ENCODE data around the gene CEBPZ. TPM values are rescaled to one million over a fixed set of nuclear protein-coding genes. Genes with fewer than 3 reads are reported as not detected.
A peak's percentile ranks its signal among the peaks of the same experiment; 100 is the strongest.

CEBPZ gene
- total and polyA plus RNA-seq, 2 of the 13 experiments (the other 11 are each of a cell fraction or from before 2014, with no cell fraction given): 14.4 to 117 TPM

- ChIA-PET CTCF (ENCODE audit: low intra/inter-chr PET ratio, low total read pairs) (no interaction called here), POLR2A (no interaction called here)
These were observed 7.3 kb downstream of the CEBPZ start for GRCh38 chr2:37224063-37224462.

More at GRCh38 chr2:37224063-37224462, 7.3 kb downstream of the CEBPZ start:
- TF ChIP-seq REST (IDR thresholded peaks at IDR 0.05; ENCODE audit: borderline replicate concordance in 1 of 2, low read depth in 1 of 2, low read length in 2 of 2) (peak in 1 of 2 experiments; percentile 86; a peak in 3 of 4 replicates), MLLT10 (CRISPR knock-in tag; IDR thresholded peaks at IDR 0.05) (no peak), MIER2 (CRISPR knock-in tag; IDR thresholded peaks at IDR 0.05) (peak; percentile 77; the same call in 1 of the 2 replicates)
- Histone ChIP-seq H3K79me2 (ENCODE audit: insufficient read depth, low read length) (peaks cover 48% of the 10 kb centered on the region), H3K4me2 (ENCODE audit: low read depth, low read length) (no peak overlapping the region), H3K36me3 (replicated peaks in 1 of 2; ENCODE audit: control insufficient read depth in 1 of 2, insufficient read depth in 2 of 2, low read length in 2 of 2) (peaks cover 20 to 63% of the 10 kb centered on the region in 2 experiments), H3K4me3 (replicated peaks in 1 of 3; ENCODE audit: insufficient read depth in 1 of 3, low read depth in 2 of 3, low read length in 3 of 3) (no peak overlapping the region), H3K9ac (ENCODE audit: insufficient read depth, low read depth, low read length) (no peak overlapping the region), H3K9me3 (ENCODE audit: low read length) (no peaks in the 10 kb centered on the region), H3K4me1 (ENCODE audit: insufficient read depth, low read length) (peaks cover 42% of the 10 kb centered on the region), H3K27me3 (ENCODE audit: control insufficient read depth in 1 of 2, insufficient read depth in 2 of 2, low read length in 2 of 2) (no peaks in the 10 kb centered on the region), H4K20me1 (ENCODE audit: insufficient read depth, low read length) (peaks cover 7% of the 10 kb centered on the region), H2AFZ (ENCODE audit: low read length) (no peak overlapping the region), H3K27ac (ENCODE audit: extremely low read length, insufficient read depth, low read length) (no peak overlapping the region)
- 100% methylated on average over 1 of the region's 1 CpG for WGBS (ENCODE audit: low lambda C conversion rate)
- in situ Hi-C loops (cut with HindIII; ENCODE audit: extremely low pct_ligation_motif_present, low pct_unique_long_range_greater_than_20kb): no loop called here
- intact Hi-C loops (cut with micrococcal nuclease; ENCODE audit: unreplicated experiment): no loop called here
- FAIRE-seq (no peak), DNase-seq (ENCODE audit: low spot score) (no peak), ATAC-seq (no peak)
- BruUV-seq (replicated peaks): no TSS peak
